Kidney epithelial cell (primary cell): ENCODE measurements around the gene FBLN2. TPM values are rescaled to one million over a fixed set of nuclear protein-coding genes. Genes with fewer than 3 reads are reported as not detected.

Experiments used
- DNase-seq: peaks from one replicate; pipeline ENCODE4 v3.0.0-alpha.2; 2010; ENCODE audit warnings: low read depth
- H3K27me3 ChIP-seq: 2 replicates; pipeline ENCODE4 v1.6.0; 2011; ENCODE audit warnings: low read length; ENCODE audit not compliant: control insufficient read depth, insufficient read depth
- H3K36me3 ChIP-seq: 2 replicates; pipeline ENCODE4 v1.5.1; 2011; ENCODE audit warnings: low read length; ENCODE audit not compliant: control insufficient read depth, insufficient read depth
- H3K4me3 ChIP-seq: 2 replicates; pipeline ENCODE4 v1.5.1; 2011; ENCODE audit warnings: low read depth, mild to moderate bottlenecking, control low read depth, low read length
- CTCF ChIP-seq: IDR thresholded peaks from 2 replicates; pipeline ENCODE4 v1.5.1; 2011; ENCODE audit warnings: mild to moderate bottlenecking, moderate library complexity, low read length, control low read depth, inconsistent platforms; ENCODE audit not compliant: insufficient read depth, poor library complexity, severe bottlenecking
- total RNA-seq: library from RNA; depleted of rRNA; stranded (reverse); fragments of >200 nt; gene quantifications from 2 replicates; pipeline ENCODE4 v1.2.3, GENCODE V29; 2015

Gene FBLN2
- total RNA-seq, 1 donor from 2014 or later, result 6.7 TPM

DNA sequence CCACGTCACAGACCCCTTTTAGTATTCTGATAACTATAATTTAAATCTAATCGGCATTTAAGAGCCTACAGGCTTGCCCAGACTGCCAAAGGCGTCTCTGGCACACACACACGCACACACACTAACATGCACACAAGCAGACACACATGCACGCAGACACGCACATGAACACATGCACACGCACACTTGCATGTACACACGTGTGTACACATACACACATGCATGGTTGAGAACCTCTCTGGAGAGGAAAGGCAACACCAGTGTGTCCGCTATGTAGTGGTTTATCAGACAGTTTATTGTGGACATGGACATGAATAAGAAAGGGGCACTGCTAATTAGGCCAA is 102.1 kb downstream of the FBLN2 start:
- DNase-seq, result no peak
- TF ChIP-seq CTCF, result no peak
- H3K27me3 ChIP-seq, result peaks cover 17% of the 10 kb centered on the region
- H3K4me3 ChIP-seq, result no peak overlapping the region
- no peaks in the 10 kb centered on the region for H3K36me3 ChIP-seq

- no peak for DNase-seq
- TF ChIP-seq CTCF, result no peak
- Histone ChIP-seq H3K27me3 (peaks cover 20% of the 10 kb centered on the region), H3K36me3 (no peaks in the 10 kb centered on the region), H3K4me3 (no peak overlapping the region)
These were observed 103.0 kb downstream of the FBLN2 start for GRCh38 chr3:13651775-13652428.

- peaks cover 13% of the 10 kb centered on the region for H3K27me3 ChIP-seq
- H3K36me3 ChIP-seq, result no peaks in the 10 kb centered on the region
- H3K4me3 ChIP-seq, result no peak overlapping the region
- no peak for TF ChIP-seq CTCF
- no peak for DNase-seq
These were observed 103.8 kb downstream of the FBLN2 start for GRCh38 chr3:13652728-13653127.

DNA sequence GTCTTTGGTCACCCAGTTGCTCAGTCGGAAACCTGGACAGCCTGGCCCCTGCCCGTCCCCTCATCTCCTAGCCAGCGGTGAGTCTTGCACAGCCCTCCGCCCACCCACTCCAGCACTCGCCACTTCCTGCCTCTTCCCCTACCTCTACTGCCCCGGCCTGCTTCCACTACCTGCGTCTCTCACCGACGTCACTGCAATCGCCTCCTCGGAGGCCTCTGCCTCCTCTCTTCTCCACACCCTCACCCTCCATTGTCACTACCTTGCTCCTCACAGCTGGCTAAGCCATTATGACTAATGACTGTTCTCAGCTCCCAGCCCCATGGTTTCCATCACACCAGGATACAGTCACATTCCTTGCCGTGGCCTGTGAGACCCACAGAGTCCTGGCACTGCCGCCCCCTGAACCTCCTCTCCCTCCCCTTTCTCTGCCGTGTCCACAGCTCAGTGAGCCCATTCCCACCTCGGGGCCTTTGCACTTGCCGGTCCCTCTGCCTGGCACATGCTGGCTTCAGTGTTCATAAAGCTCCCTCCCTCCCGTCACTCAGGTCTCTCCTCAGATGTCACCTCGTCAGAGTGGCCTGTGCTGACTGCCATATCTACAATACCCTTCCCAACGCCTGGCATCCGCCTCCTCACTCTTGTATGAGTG is 104.8 kb downstream of the FBLN2 start:
- Histone ChIP-seq H3K36me3 (no peaks in the 10 kb centered on the region), H3K27me3 (peaks cover 6% of the 10 kb centered on the region), H3K4me3 (no peak overlapping the region)
- TF ChIP-seq CTCF, result no peak
- no peak for DNase-seq

DNA sequence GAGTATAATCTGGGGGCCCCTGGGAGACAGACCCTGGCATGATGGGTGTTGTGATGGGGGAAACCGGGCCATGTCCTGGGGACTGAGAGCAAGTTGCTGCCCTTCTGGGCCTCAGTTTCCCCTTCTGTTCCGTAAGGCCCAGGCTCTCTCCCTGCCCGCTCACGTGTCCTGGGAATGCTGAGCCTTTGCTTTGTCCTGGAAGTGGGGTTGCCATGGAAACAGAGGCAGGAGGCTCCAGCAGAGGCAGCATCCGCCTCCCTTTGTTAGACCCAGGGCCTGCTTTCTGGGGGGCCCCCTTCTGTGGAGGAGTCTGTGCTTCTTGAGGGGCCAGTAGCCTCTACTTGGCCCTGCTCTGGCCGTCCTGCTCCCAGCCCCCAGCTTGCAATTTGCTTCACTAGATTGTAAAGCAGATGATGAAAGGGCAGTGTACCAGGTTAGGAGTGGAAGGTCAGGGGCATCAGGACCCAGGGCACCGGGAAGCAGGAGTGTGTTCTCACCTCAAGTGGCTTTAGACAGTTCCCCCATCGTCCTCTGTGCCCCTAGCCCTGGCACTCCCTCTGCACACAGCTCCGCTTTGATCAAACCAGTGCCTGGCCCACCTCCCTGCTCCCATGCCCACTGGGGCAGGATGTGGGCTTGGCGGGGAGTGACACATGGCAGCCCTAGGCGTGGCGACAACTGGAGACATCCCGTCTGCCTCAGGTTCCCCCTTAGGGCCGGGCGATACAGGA is 105.6 kb downstream of the FBLN2 start:
- Histone ChIP-seq H3K27me3 (peaks cover 5% of the 10 kb centered on the region), H3K36me3 (no peaks in the 10 kb centered on the region), H3K4me3 (no peak overlapping the region)
- no peak for DNase-seq
- TF ChIP-seq CTCF, result no peak
